ENCODE measurements around the gene LRRC8A. TPM values are rescaled to one million over a fixed set of nuclear protein-coding genes. Genes with fewer than 3 reads are reported as not detected.

The LRRC8A gene
- total RNA-seq, 1 experiment from 2014 or later: 22.0 TPM

- intact Hi-C loops (cut with micrococcal nuclease): no loop called here
- Histone ChIP-seq H3K4me2 (ENCODE audit: low read length) (no peak overlapping the region), H3K4me1 (ENCODE audit: control insufficient read depth in 1 of 2, insufficient read depth in 2 of 2, low read length in 2 of 2) (peaks cover 3 to 12% of the 10 kb centered on the region in 2 experiments; a peak in 2 of 4 replicates), H3K27ac (ENCODE audit: low read depth, low read length) (no peak overlapping the region), H2AFZ (ENCODE audit: low read depth, low read length, poor library complexity, severe bottlenecking) (no peak overlapping the region), H3K79me2 (ENCODE audit: insufficient read depth, low read length) (peaks cover 34% of the 10 kb centered on the region), H3K36me3 (ENCODE audit: control insufficient read depth in 1 of 2, insufficient read depth in 2 of 2, low read length in 2 of 2) (peaks cover 5 to 7% of the 10 kb centered on the region in 2 experiments; a peak in 3 of 4 replicates), H3K9me3 (ENCODE audit: control insufficient read depth in 1 of 2, insufficient read depth in 1 of 2, low read depth in 1 of 2, low read length in 2 of 2) (no peaks in the 10 kb centered on the region), H3K9me2 (ENCODE audit: insufficient read depth) (no peaks in the 10 kb centered on the region), H3K9ac (ENCODE audit: low read length) (no peak overlapping the region), H3K27me3 (ENCODE audit: insufficient read depth, low read length) (no peaks in the 10 kb centered on the region), H4K20me1 (ENCODE audit: insufficient read depth) (no peaks in the 10 kb centered on the region), H3K4me3 (replicated peaks in 1 of 2; ENCODE audit: low read depth in 1 of 2, low read length in 2 of 2) (no peak overlapping the region)
- ATAC-seq (no peak), DNase-seq (ENCODE audit: low read depth, low spot score) (no peak)
- BruUV-seq (replicated peaks): no TSS peak
- no peak for TF ChIP-seq POLR2AphosphoS5 (IDR thresholded peaks at IDR 0.05; ENCODE audit: low read depth, low read length)
- no peak for TF ChIP-seq CBX3 (IDR thresholded peaks at IDR 0.05; ENCODE audit: low read depth)
- CTCF ChIA-PET: no interaction called here
- POLR2A ChIA-PET: no interaction called here
- RAD21 ChIA-PET (ENCODE audit: low non-redundant PET in 1 of 2, low total read pairs in 2 of 2, uncharacterized antibody in 2 of 2, unreplicated experiment in 2 of 2): no interaction called here
Observed at GRCh38 chr9:128886211-128886891, 4.4 kb downstream of the LRRC8A start.

DNA sequence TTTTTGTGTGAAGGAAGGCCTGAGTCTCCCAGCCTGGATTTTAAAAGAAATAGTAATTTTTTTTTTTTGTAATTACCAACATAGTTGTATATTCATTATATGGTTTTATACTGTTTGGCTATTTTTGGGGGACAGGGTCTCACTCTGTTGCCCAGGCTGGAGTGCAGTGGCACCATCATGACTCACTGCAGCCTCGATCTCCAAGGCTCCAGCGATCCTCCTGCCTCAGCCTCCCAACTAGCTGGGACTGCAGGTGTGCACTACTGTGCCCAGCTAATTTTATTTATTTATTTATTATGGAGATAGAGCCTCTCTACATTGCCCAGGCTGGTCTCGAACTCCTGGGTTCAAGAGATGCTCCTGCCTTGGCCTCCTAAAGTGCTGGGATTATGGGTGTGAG lies 5.1 kb downstream of the LRRC8A start:
- Histone ChIP-seq H3K9ac (ENCODE audit: low read length) (no peak overlapping the region), H2AFZ (ENCODE audit: low read depth, low read length, poor library complexity, severe bottlenecking) (no peak overlapping the region), H3K4me1 (ENCODE audit: control insufficient read depth in 1 of 2, insufficient read depth in 2 of 2, low read length in 2 of 2) (peaks cover 4 to 19% of the 10 kb centered on the region in 2 experiments; a peak in 3 of 4 replicates), H3K4me3 (replicated peaks in 1 of 2; ENCODE audit: low read depth in 1 of 2, low read length in 2 of 2) (no peak overlapping the region), H3K9me3 (ENCODE audit: control insufficient read depth in 1 of 2, insufficient read depth in 1 of 2, low read depth in 1 of 2, low read length in 2 of 2) (no peaks in the 10 kb centered on the region), H3K4me2 (ENCODE audit: low read length) (no peak overlapping the region), H3K36me3 (ENCODE audit: control insufficient read depth in 1 of 2, insufficient read depth in 2 of 2, low read length in 2 of 2) (peaks cover 5 to 7% of the 10 kb centered on the region in 2 experiments; a peak in 3 of 4 replicates), H3K9me2 (ENCODE audit: insufficient read depth) (no peaks in the 10 kb centered on the region), H4K20me1 (ENCODE audit: insufficient read depth) (no peaks in the 10 kb centered on the region), H3K27me3 (ENCODE audit: insufficient read depth, low read length) (no peaks in the 10 kb centered on the region), H3K27ac (ENCODE audit: low read depth, low read length) (no peak overlapping the region), H3K79me2 (ENCODE audit: insufficient read depth, low read length) (peaks cover 37% of the 10 kb centered on the region)
- ChIA-PET POLR2A (no interaction called here), RAD21 (ENCODE audit: low non-redundant PET in 1 of 2, low total read pairs in 2 of 2, uncharacterized antibody in 2 of 2, unreplicated experiment in 2 of 2) (no interaction called here), CTCF (no interaction called here)
- BruUV-seq (replicated peaks): no TSS peak
- intact Hi-C loops (cut with micrococcal nuclease): no loop called here
- TF ChIP-seq SP1 (IDR thresholded peaks at IDR 0.05; ENCODE audit: low read depth): no peak
- TF ChIP-seq POLR2A (IDR thresholded peaks at IDR 0.05; ENCODE audit: borderline replicate concordance, extremely low read depth, insufficient read depth, insufficient read length): no peak
- no peak for TF ChIP-seq ZFX (IDR thresholded peaks at IDR 0.05)
- TF ChIP-seq JUND (IDR thresholded peaks at IDR 0.05): no peak
- no peak for TF ChIP-seq CEBPB (IDR thresholded peaks at IDR 0.05; ENCODE audit: low read depth)
- TF ChIP-seq RAD21 (IDR thresholded peaks at IDR 0.05; ENCODE audit: low read depth): no peak
- TF ChIP-seq SIN3A (IDR thresholded peaks at IDR 0.05; ENCODE audit: low read depth): no peak
- no peak for TF ChIP-seq EGR1 (IDR thresholded peaks at IDR 0.05; ENCODE audit: low read depth)
- TF ChIP-seq, protein P1, sequence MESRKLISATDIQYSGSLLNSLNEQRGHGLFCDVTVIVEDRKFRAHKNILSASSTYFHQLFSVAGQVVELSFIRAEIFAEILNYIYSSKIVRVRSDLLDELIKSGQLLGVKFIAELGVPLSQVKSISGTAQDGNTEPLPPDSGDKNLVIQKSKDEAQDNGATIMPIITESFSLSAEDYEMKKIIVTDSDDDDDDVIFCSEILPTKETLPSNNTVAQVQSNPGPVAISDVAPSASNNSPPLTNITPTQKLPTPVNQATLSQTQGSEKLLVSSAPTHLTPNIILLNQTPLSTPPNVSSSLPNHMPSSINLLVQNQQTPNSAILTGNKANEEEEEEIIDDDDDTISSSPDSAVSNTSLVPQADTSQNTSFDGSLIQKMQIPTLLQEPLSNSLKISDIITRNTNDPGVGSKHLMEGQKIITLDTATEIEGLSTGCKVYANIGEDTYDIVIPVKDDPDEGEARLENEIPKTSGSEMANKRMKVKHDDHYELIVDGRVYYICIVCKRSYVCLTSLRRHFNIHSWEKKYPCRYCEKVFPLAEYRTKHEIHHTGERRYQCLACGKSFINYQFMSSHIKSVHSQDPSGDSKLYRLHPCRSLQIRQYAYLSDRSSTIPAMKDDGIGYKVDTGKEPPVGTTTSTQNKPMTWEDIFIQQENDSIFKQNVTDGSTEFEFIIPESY (IDR thresholded peaks at IDR 0.05; ENCODE audit: extremely low read depth, insufficient replicate concordance, low read length): no peak
- no peak for TF ChIP-seq ELF1 (IDR thresholded peaks at IDR 0.05; ENCODE audit: borderline replicate concordance, low read depth)
- TF ChIP-seq SRF (IDR thresholded peaks at IDR 0.05; ENCODE audit: low read depth): no peak
- no peak for DNase-seq (ENCODE audit: low read depth, low spot score)
- ATAC-seq: no peak
